H1 (cell line): ENCODE results near the gene PDCD5. TPM values are rescaled to one million over a fixed set of nuclear protein-coding genes. Genes with fewer than 3 reads are reported as not detected.

ENCODE experiments used
- CTCF ChIA-PET: fragments of 300-600 bp; sonication (Branson Sonifier 250); formaldehyde crosslinking; loops from one replicate; lab custom pipeline; 2021; ENCODE audit not compliant: partially characterized antibody; lab: Charles Lee
- POLR2A ChIA-PET: fragments of 300-600 bp; sonication (Branson Sonifier 250); formaldehyde crosslinking; loops from one replicate; lab custom pipeline; 2021; ENCODE audit warnings: inconsistent platforms; ENCODE audit not compliant: partially characterized antibody; lab: Charles Lee
- DNase-seq, 2 experiments: peaks; one replicate each; pipeline versions ENCODE4 v3.0.0 to v3.0.0-alpha.2; 2010 to 2022; ENCODE audit warnings: low spot score in 2 of 2, low read depth in 1 of 2, mixed read lengths in 1 of 2
- FAIRE-seq: peaks from 2 replicates; lab custom pipeline; 2011; peaks lifted over from hg19 to GRCh38; lab: Jason Lieb, UNC
- H2AFZ ChIP-seq: 2 replicates; pipeline ENCODE4 v1.8.1; 2012; ENCODE audit warnings: low read length, inconsistent platforms
- H2AK5ac ChIP-seq: 2 replicates; pipeline ENCODE4 v1.6.1; 2013; ENCODE audit warnings: low read depth, low read length
- H2BK120ac ChIP-seq: replicated peaks from 2 replicates; pipeline ENCODE3; 2013; ENCODE audit warnings: low read depth, low read length, inconsistent platforms
- H2BK12ac ChIP-seq: 2 replicates; pipeline ENCODE4 v1.6.1; 2013; ENCODE audit warnings: low read depth, low read length
- H2BK15ac ChIP-seq: 2 replicates; pipeline ENCODE4 v1.6.1; 2013; ENCODE audit warnings: low read length
- H2BK20ac ChIP-seq: 2 replicates; pipeline ENCODE4 v1.6.1; 2013; ENCODE audit warnings: low read length
- H2BK5ac ChIP-seq: 2 replicates; pipeline ENCODE4 v1.6.1; 2013; ENCODE audit warnings: low read depth, low read length
- H3K14ac ChIP-seq: 2 replicates; pipeline ENCODE4 v1.6.1; 2013; ENCODE audit warnings: inconsistent platforms; ENCODE audit not compliant: insufficient read length
- H3K18ac ChIP-seq: 2 replicates; pipeline ENCODE4 v1.6.1; 2013; ENCODE audit warnings: low read length; ENCODE audit errors: extremely low read depth
- H3K23ac ChIP-seq: 2 replicates; pipeline ENCODE4 v1.6.1; 2013; ENCODE audit warnings: inconsistent platforms; ENCODE audit not compliant: insufficient read length
- H3K23me2 ChIP-seq: 2 replicates; pipeline ENCODE4 v1.6.1; 2013; ENCODE audit warnings: low read depth, low read length
- H3K27ac ChIP-seq: 2 replicates; pipeline ENCODE4 v1.6.1; 2011; ENCODE audit warnings: low read depth, low read length, inconsistent platforms
- H3K27me3 ChIP-seq, 4 experiments: replicated peaks in 1 of 4; 1 replicate in 1 of 4; 2 replicates in 3 of 4; pipeline versions ENCODE4 v1.6.1 to v1.8.1; 2011 to 2013; ENCODE audit warnings: low read length in 3 of 4, mild to moderate bottlenecking in 3 of 4, inconsistent platforms in 2 of 4, mixed read lengths in 2 of 4, moderate library complexity in 1 of 4; ENCODE audit not compliant: control insufficient read depth in 3 of 4, insufficient read depth in 3 of 4; ENCODE audit errors: extremely low read depth in 1 of 4
- H3K36me3 ChIP-seq, 4 experiments: 2 replicates each; pipeline versions ENCODE4 v1.6.1 to v1.8.1; 2011 to 2013; ENCODE audit warnings: mild to moderate bottlenecking in 4 of 4, low read length in 3 of 4, moderate library complexity in 2 of 4, control low read depth in 1 of 4, inconsistent platforms in 1 of 4; ENCODE audit not compliant: insufficient read depth in 4 of 4, control insufficient read depth in 2 of 4
- H3K4ac ChIP-seq: replicated peaks from 2 replicates; pipeline ENCODE3; 2013; ENCODE audit warnings: low read length, low read depth, mixed read lengths, inconsistent platforms; ENCODE audit not compliant: insufficient read length
- H3K4me1 ChIP-seq, 4 experiments: replicated peaks in 1 of 4; 1 replicate in 1 of 4; 2 replicates in 3 of 4; pipeline versions ENCODE4 v1.6.1 to v1.8.1; 2011 to 2013; ENCODE audit warnings: low read length in 3 of 4, inconsistent platforms in 2 of 4, mixed read lengths in 1 of 4; ENCODE audit not compliant: insufficient read depth in 4 of 4, control insufficient read depth in 3 of 4
- H3K4me2 ChIP-seq, 2 experiments: 2 replicates each; pipeline versions ENCODE4 v1.6.1 to v1.8.1; 2011 to 2013; ENCODE audit warnings: low read depth in 2 of 2, low read length in 2 of 2, control low read depth in 1 of 2, inconsistent platforms in 1 of 2, mild to moderate bottlenecking in 1 of 2; ENCODE audit not compliant: insufficient read depth in 1 of 2
- H3K4me3 ChIP-seq, 4 experiments: fragments of 200-600, 300-600 bp in 1 of 4; sonication (generic), shearing (Covaris generic), sonication (Bioruptor Twin) in 1 of 4; 2 replicates each; pipeline versions ENCODE4 v1.5.1 to v1.8.1; 2011 to 2016; ENCODE audit warnings: low read length in 4 of 4, low read depth in 3 of 4, control low read depth in 2 of 4, inconsistent platforms in 2 of 4, mild to moderate bottlenecking in 2 of 4, mixed read lengths in 1 of 4, moderate library complexity in 1 of 4; ENCODE audit not compliant: insufficient read depth in 2 of 4; ENCODE audit errors: extremely low read depth in 1 of 4
- H3K56ac ChIP-seq: replicated peaks from 2 replicates; pipeline ENCODE3; 2013; ENCODE audit warnings: low read depth, mild to moderate bottlenecking, mixed read lengths, low read length, inconsistent platforms; ENCODE audit not compliant: insufficient read length
- H3K79me1 ChIP-seq: 2 replicates; pipeline ENCODE4 v1.6.1; 2013; ENCODE audit warnings: low read depth, low read length, control low read depth
- H3K79me2 ChIP-seq, 2 experiments: 2 replicates each; pipeline versions ENCODE4 v1.6.1 to v1.8.1; 2012 to 2013; ENCODE audit warnings: low read length in 2 of 2, mild to moderate bottlenecking in 2 of 2, inconsistent platforms in 1 of 2; ENCODE audit not compliant: insufficient read depth in 2 of 2, control insufficient read depth in 1 of 2
- H3K9ac ChIP-seq, 4 experiments: replicated peaks in 1 of 4; 1 replicate in 1 of 4; 2 replicates in 3 of 4; pipeline versions ENCODE4 v1.6.1 to v1.8.1; 2011 to 2013; ENCODE audit warnings: low read depth in 3 of 4, low read length in 3 of 4, control low read depth in 2 of 4, mild to moderate bottlenecking in 2 of 4, moderate library complexity in 2 of 4, inconsistent platforms in 1 of 4; ENCODE audit errors: extremely low read depth in 1 of 4
- H3K9me3 ChIP-seq, 2 experiments: 2 replicates each; pipeline versions ENCODE4 v1.6.1 to v1.8.1; 2012 to 2013; ENCODE audit warnings: mild to moderate bottlenecking in 2 of 2, moderate library complexity in 2 of 2, control low read depth in 1 of 2, inconsistent platforms in 1 of 2, low read depth in 1 of 2, low read length in 1 of 2, mixed read lengths in 1 of 2; ENCODE audit not compliant: insufficient read depth in 2 of 2
- H4K20me1 ChIP-seq, 2 experiments: replicated peaks in 1 of 2; 2 replicates each; pipeline versions ENCODE3 to v1.8.1; 2011 to 2013; ENCODE audit warnings: inconsistent platforms in 2 of 2, low read length in 2 of 2, mild to moderate bottlenecking in 1 of 2; ENCODE audit not compliant: insufficient read depth in 2 of 2, control insufficient read depth in 1 of 2
- H4K5ac ChIP-seq: 2 replicates; pipeline ENCODE4 v1.6.1; 2013; ENCODE audit warnings: low read length, low read depth, mixed read lengths, inconsistent platforms; ENCODE audit not compliant: insufficient read length
- H4K8ac ChIP-seq: 2 replicates; pipeline ENCODE4 v1.8.0; 2013; ENCODE audit warnings: mild to moderate bottlenecking, moderate library complexity, low read length, inconsistent platforms; ENCODE audit not compliant: insufficient read depth; ENCODE audit errors: extremely low read depth
- H4K91ac ChIP-seq: replicated peaks from 2 replicates; pipeline ENCODE3; 2013; ENCODE audit warnings: low read length, mixed read lengths, inconsistent platforms; ENCODE audit not compliant: insufficient read length
- RFX5 ChIP-seq: IDR thresholded peaks from 2 replicates; pipeline ENCODE4 v1.6.1; 2011; ENCODE audit warnings: low read depth, low read length, improper control_type of control experiment, borderline replicate concordance
- SRF ChIP-seq: IDR thresholded peaks from 2 replicates; pipeline ENCODE4 v1.6.1; 2011; ENCODE audit warnings: mild to moderate bottlenecking, low read depth, low read length, moderate library complexity
- WGBS, 2 experiments: shearing (Covaris generic) in 1 of 2; methylation state at CpG; one replicate each; pipeline versions ENCODE4 v1.1.6 to v1.1.7; 2013 to 2015; ENCODE audit warnings: low lambda C conversion rate in 2 of 2, mixed read lengths in 2 of 2, inconsistent platforms in 1 of 2, low coverage in 1 of 2, missing lambda C conversion rate in 1 of 2; ENCODE audit not compliant: insufficient replicate concordance in 2 of 2, insufficient coverage in 1 of 2, insufficient read length in 1 of 2; ENCODE audit errors: extremely low coverage in 1 of 2, missing lambda C conversion rate in 1 of 2; 5-methylcytosine and 5-hydroxymethylcytosine counted together
- polyA plus RNA-seq, 7 experiments: library from polyadenylated mRNA; depleted of rRNA in 3 of 7; stranded (reverse) in 5 of 7; unstranded in 2 of 7; fragments of >200 nt in 5 of 7; fragments of 200-250 nt in 2 of 7; gene quantifications; 1 replicate in 5 of 7; 2 replicates in 1 of 7; 4 replicates in 1 of 7; pipeline versions ENCODE4 v1.2.1 to v1.2.3, GENCODE V29; 2011 to 2013; ENCODE audit warnings: missing spikeins in 2 of 7, mixed read lengths in 2 of 7
- total RNA-seq: library from RNA; stranded (reverse); fragmentation: NEBNext Ultra II Directional; extraction: Animal tissue kit (Norgen Biotek cat#: 25700); gene quantifications from 2 replicates; pipeline ENCODE4 v1.2.1, GENCODE V29; 2021

Gene PDCD5
- total and polyA plus RNA-seq, 2 of the 8 experiments (the other 6 are each of a cell fraction or from before 2014, with no cell fraction given): 43.2 to 98.8 TPM

DNA sequence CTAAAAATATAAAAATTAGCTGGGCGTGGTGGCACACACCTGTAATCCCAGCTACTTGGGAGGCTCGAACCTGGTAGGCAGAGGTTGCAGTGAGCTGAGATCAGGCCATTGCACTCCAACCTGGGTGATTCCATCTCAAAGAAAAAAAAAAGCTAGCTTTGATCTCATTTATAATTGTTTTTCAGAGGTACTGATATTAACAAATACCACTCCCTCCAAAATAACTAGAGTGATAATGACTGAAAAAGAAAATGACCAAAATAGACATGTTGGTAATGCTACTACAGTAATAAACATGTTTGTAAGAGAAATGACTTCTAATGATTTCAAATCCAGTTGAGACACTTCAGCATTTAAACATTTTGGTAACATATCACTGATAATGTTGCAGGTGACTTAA is 13.0 kb downstream of the PDCD5 start:
- H2AK5ac ChIP-seq: no peak overlapping the region
- H3K27me3 ChIP-seq: no peaks in the 10 kb centered on the region
- no peaks in the 10 kb centered on the region for H3K79me2 ChIP-seq
- no peak overlapping the region for H3K4me3 ChIP-seq
- no peak overlapping the region for H3K14ac ChIP-seq
- H4K20me1 ChIP-seq: peaks cover 0 to 1% of the 10 kb centered on the region in 2 experiments
- H3K18ac ChIP-seq: no peak overlapping the region
- H3K27ac ChIP-seq: no peak overlapping the region
- H3K9ac ChIP-seq: no peak overlapping the region
- no peaks in the 10 kb centered on the region for H3K23me2 ChIP-seq
- H2BK5ac ChIP-seq: no peak overlapping the region
- no peak overlapping the region for H4K5ac ChIP-seq
- TF ChIP-seq RFX5 (no peak), SRF (no peak)
- no peak overlapping the region for H3K4me2 ChIP-seq
- no peak overlapping the region for H3K23ac ChIP-seq
- no peak overlapping the region for H2BK12ac ChIP-seq
- H3K56ac ChIP-seq: no peak overlapping the region
- H3K36me3 ChIP-seq: peaks cover 0 to 61% (median 33%) of the 10 kb centered on the region in 4 experiments; a peak in 7 of 8 replicates
- DNase-seq (no peak), FAIRE-seq (no peak)
- no peak overlapping the region for H2BK120ac ChIP-seq
- POLR2A ChIA-PET: interaction anchor here (0.7 to 1.8 kb wide), 2 partner anchors 13 to 42 kb away, joined by 3 to 10 read pairs; partner anchors contain the start of gene PDCD5
- H2BK20ac ChIP-seq: no peak overlapping the region
- no peak overlapping the region for H3K4ac ChIP-seq
- H4K91ac ChIP-seq: no peak overlapping the region
- no peaks in the 10 kb centered on the region for H3K79me1 ChIP-seq
- no peak overlapping the region for H2AFZ ChIP-seq
- 80% methylated on average over 2 of the region's 2 CpGs; no CpG with 5 or more reads in 1 of the 2 experiments for WGBS, 2 experiments
- H2BK15ac ChIP-seq: no peak overlapping the region
- H3K4me1 ChIP-seq: no peaks in the 10 kb centered on the region
- no peak overlapping the region for H4K8ac ChIP-seq
- peaks cover 0 to 8% of the 10 kb centered on the region in 2 experiments; a peak in 1 of 4 replicates for H3K9me3 ChIP-seq
- CTCF ChIA-PET: interaction anchor here (0.5 to 0.9 kb wide), 3 partner anchors 9 to 491 kb away, joined by 3 to 5 read pairs (median 3); no protein-coding TSS in a partner anchor
